ENCODE data around the gene ABCA10. TPM values are rescaled to one million over a fixed set of nuclear protein-coding genes. Genes with fewer than 3 reads are reported as not detected.

The ABCA10 gene
- total and polyA plus RNA-seq, 2 of the 8 experiments (the other 6 are each of a cell fraction or from before 2014, with no cell fraction given) = not detected

- Histone ChIP-seq H2BK15ac (ENCODE audit: low read length) (no peak overlapping the region), H2BK120ac (replicated peaks; ENCODE audit: low read depth, low read length) (no peak overlapping the region), H3K23ac (ENCODE audit: insufficient read length) (no peak overlapping the region), H2BK12ac (ENCODE audit: low read depth, low read length) (no peak overlapping the region), H3K4me3 (ENCODE audit: extremely low read depth in 1 of 4, insufficient read depth in 2 of 4, low read depth in 3 of 4, low read length in 4 of 4) (no peak overlapping the region), H3K36me3 (ENCODE audit: control insufficient read depth in 2 of 4, insufficient read depth in 4 of 4, low read length in 3 of 4) (no peaks in the 10 kb centered on the region), H3K9ac (replicated peaks in 1 of 4; ENCODE audit: extremely low read depth in 1 of 4, low read depth in 3 of 4, low read length in 3 of 4) (no peak overlapping the region), H2AFZ (ENCODE audit: low read length) (no peak overlapping the region), H3K79me1 (ENCODE audit: low read depth, low read length) (no peaks in the 10 kb centered on the region), H4K5ac (ENCODE audit: insufficient read length, low read depth, low read length) (no peak overlapping the region), H3K27ac (ENCODE audit: low read depth, low read length) (no peak overlapping the region), H3K9me3 (ENCODE audit: insufficient read depth in 2 of 2, low read depth in 1 of 2, low read length in 1 of 2) (no peaks in the 10 kb centered on the region), H4K8ac (ENCODE audit: extremely low read depth, insufficient read depth, low read length) (no peak overlapping the region), H3K79me2 (ENCODE audit: control insufficient read depth in 1 of 2, insufficient read depth in 2 of 2, low read length in 2 of 2) (no peaks in the 10 kb centered on the region), H3K56ac (replicated peaks; ENCODE audit: insufficient read length, low read depth, low read length) (no peak overlapping the region), H2BK5ac (ENCODE audit: low read depth, low read length) (no peak overlapping the region), H4K20me1 (replicated peaks in 1 of 2; ENCODE audit: control insufficient read depth in 1 of 2, insufficient read depth in 2 of 2, low read length in 2 of 2) (peaks cover 0 to 1% of the 10 kb centered on the region in 2 experiments), H2BK20ac (ENCODE audit: low read length) (no peak overlapping the region), H2AK5ac (ENCODE audit: low read depth, low read length) (no peak overlapping the region), H3K4me1 (replicated peaks in 1 of 4; ENCODE audit: control insufficient read depth in 3 of 4, insufficient read depth in 4 of 4, low read length in 3 of 4) (no peaks in the 10 kb centered on the region), H3K27me3 (replicated peaks in 1 of 4; ENCODE audit: control insufficient read depth in 3 of 4, extremely low read depth in 1 of 4, insufficient read depth in 3 of 4, low read length in 3 of 4) (no peaks in the 10 kb centered on the region), H3K14ac (ENCODE audit: insufficient read length) (no peak overlapping the region), H3K18ac (ENCODE audit: extremely low read depth, low read length) (no peak overlapping the region), H3K4ac (replicated peaks; ENCODE audit: insufficient read length, low read depth, low read length) (no peak overlapping the region), H3K4me2 (ENCODE audit: insufficient read depth in 1 of 2, low read depth in 2 of 2, low read length in 2 of 2) (no peak overlapping the region), H3K23me2 (ENCODE audit: low read depth, low read length) (no peaks in the 10 kb centered on the region), H4K91ac (replicated peaks; ENCODE audit: insufficient read length, low read length) (no peak overlapping the region)
- ChIA-PET POLR2A (ENCODE audit: partially characterized antibody) (no interaction called here), CTCF (ENCODE audit: partially characterized antibody) (interaction anchor here (0.7 kb wide), 1 partner anchor 19 kb away, joined by 3 read pairs; no protein-coding TSS in a partner anchor)
- WGBS, 2 experiments (ENCODE audit: extremely low coverage in 1 of 2, insufficient coverage in 1 of 2, insufficient read length in 1 of 2, insufficient replicate concordance in 2 of 2, low coverage in 1 of 2, low lambda C conversion rate in 2 of 2, missing lambda C conversion rate in 1 of 2) = 85% methylated on average over 5 of the region's 5 CpGs; no CpG with 5 or more reads in 1 of the 2 experiments
- DNase-seq (ENCODE audit: low read depth in 1 of 2, low spot score in 2 of 2) (no peak), FAIRE-seq (no peak)
- TF ChIP-seq JUND (IDR thresholded peaks at IDR 0.05; ENCODE audit: low read length) = no peak
- TF ChIP-seq KDM4A (IDR thresholded peaks at IDR 0.05; ENCODE audit: low read depth, low read length, severe bottlenecking) = no peak
- TF ChIP-seq ATF2 (IDR thresholded peaks at IDR 0.05; ENCODE audit: low read length) = no peak
- TF ChIP-seq GTF2F1 (IDR thresholded peaks at IDR 0.05; ENCODE audit: borderline replicate concordance, low read depth, low read length) = no peak
- TF ChIP-seq CREB1 (IDR thresholded peaks at IDR 0.05) = no peak
- TF ChIP-seq USF2 (IDR thresholded peaks at IDR 0.05; ENCODE audit: low read length) = no peak
- TF ChIP-seq MAX (IDR thresholded peaks at IDR 0.05) = no peak
- no peak for TF ChIP-seq RBBP5 (IDR thresholded peaks at IDR 0.05; ENCODE audit: borderline replicate concordance, low read depth, low read length)
- no peak for TF ChIP-seq KDM1A (IDR thresholded peaks at IDR 0.05; ENCODE audit: borderline replicate concordance, low read length)
- TF ChIP-seq POLR2AphosphoS5 (IDR thresholded peaks at IDR 0.05; ENCODE audit: low read depth, low read length) = no peak
- TF ChIP-seq FOSL1 (IDR thresholded peaks at IDR 0.05; ENCODE audit: insufficient read depth, low read depth, low read length) = no peak
Measured at GRCh38 chr17:69268543-69269014, 40.0 kb upstream of the ABCA10 start.
